Loucy (cell line): ENCODE data around the gene IGSF1.
"Not testable (repeated sequence)": the region's sequence is repeated elsewhere in the genome, so short reads cannot be mapped to it uniquely, and the experiment has no call there.

Source experiments
- H2AFZ ChIP-seq: fragments of 200-600 bp; sonication (generic); 2 replicates; pipeline ENCODE4 v1.6.0; 2016; ENCODE audit warnings: antibody characterized with exemption, mild to moderate bottlenecking, low read length, moderate library complexity
- H3F3A ChIP-seq: fragments of 200-600 bp; 2 replicates; pipeline ENCODE4 v1.6.0; 2016; ENCODE audit warnings: antibody characterized with exemption, low read depth, mild to moderate bottlenecking
- H3K27me3 ChIP-seq: fragments of 200-600 bp; sonication (generic); 2 replicates; pipeline ENCODE4 v1.6.1; 2014; ENCODE audit warnings: low read length, mild to moderate bottlenecking; ENCODE audit not compliant: insufficient read depth, poor library complexity, severe bottlenecking
- H3K36me3 ChIP-seq: fragments of 200-600 bp; sonication (generic); 2 replicates; pipeline ENCODE4 v1.6.1; 2016; ENCODE audit warnings: low read length; ENCODE audit not compliant: insufficient read depth
- H3K4me1 ChIP-seq: fragments of 200-600 bp; sonication (generic); 2 replicates; pipeline ENCODE4 v1.5.1; 2014; ENCODE audit warnings: low read length, mild to moderate bottlenecking; ENCODE audit not compliant: insufficient read depth, poor library complexity, severe bottlenecking
- H3K4me2 ChIP-seq: fragments of 200-600 bp; sonication (generic); 2 replicates; pipeline ENCODE4 v1.6.0; 2014; ENCODE audit warnings: antibody characterized with exemption, low read length, low read depth, mild to moderate bottlenecking; ENCODE audit not compliant: poor library complexity, severe bottlenecking
- H3K4me3 ChIP-seq: fragments of 200-600 bp; sonication (generic); 2 replicates; pipeline ENCODE4 v1.5.1; 2014; ENCODE audit warnings: low read length, mild to moderate bottlenecking, mixed read lengths; ENCODE audit not compliant: poor library complexity, severe bottlenecking
- H3K79me2 ChIP-seq: fragments of 200-600 bp; sonication (generic); 2 replicates; pipeline ENCODE4 v1.6.1; 2014; ENCODE audit warnings: low read length; ENCODE audit not compliant: insufficient read depth
- H3K9ac ChIP-seq: fragments of 200-600 bp; sonication (generic); 2 replicates; pipeline ENCODE4 v1.6.0; 2014; ENCODE audit warnings: mild to moderate bottlenecking, low read depth, low read length, moderate library complexity; ENCODE audit not compliant: poor library complexity, severe bottlenecking
- H3K9me2 ChIP-seq: fragments of 200-600 bp; sonication (generic); replicated peaks from 2 replicates; pipeline ENCODE4 v1.6.1; 2016; ENCODE audit warnings: low read depth, low read length, mixed read lengths
- H3K9me3 ChIP-seq: fragments of 200-600 bp; sonication (generic); 2 replicates; pipeline ENCODE4 v1.6.1; 2014; ENCODE audit warnings: mild to moderate bottlenecking, antibody characterized with exemption, low read length, low read depth; ENCODE audit not compliant: insufficient read depth
- H4K20me1 ChIP-seq: fragments of 200-600 bp; sonication (generic); 2 replicates; pipeline ENCODE4 v1.6.0; 2014; ENCODE audit warnings: antibody characterized with exemption, low read length, mild to moderate bottlenecking; ENCODE audit not compliant: insufficient read depth, poor library complexity, severe bottlenecking
- CTCF ChIP-seq: fragments of 200-600 bp; sonication (generic); conservative IDR thresholded peaks from 2 replicates; pipeline ENCODE4 v1.5.1; 2014; ENCODE audit warnings: mild to moderate bottlenecking, antibody characterized with exemption, low read length
- EZH2phosphoT487 ChIP-seq: fragments of 200-600 bp; IDR thresholded peaks from 2 replicates; pipeline ENCODE4 v1.6.1; 2018; ENCODE audit warnings: antibody characterized with exemption, mild to moderate bottlenecking, moderate library complexity, borderline replicate concordance

Gene IGSF1

GRCh38 chrX:131262200-131262599 is 26.9 kb downstream of the IGSF1 start:
- H2AFZ ChIP-seq = no peak overlapping the region
- no peaks in the 10 kb centered on the region for H3K4me1 ChIP-seq
- no peak overlapping the region for H3K4me3 ChIP-seq
- H3K9ac ChIP-seq = no peak overlapping the region
- no peaks in the 10 kb centered on the region for H3K27me3 ChIP-seq
- no peaks in the 10 kb centered on the region for H3K9me2 ChIP-seq
- no peaks in the 10 kb centered on the region for H3F3A ChIP-seq
- H3K9me3 ChIP-seq = no peaks in the 10 kb centered on the region
- TF ChIP-seq CTCF (no peak), EZH2phosphoT487 (no peak)
- no peaks in the 10 kb centered on the region for H3K79me2 ChIP-seq
- no peaks in the 10 kb centered on the region for H3K36me3 ChIP-seq
- H3K4me2 ChIP-seq = no peak overlapping the region
- no peaks in the 10 kb centered on the region for H4K20me1 ChIP-seq

GRCh38 chrX:131257367-131257766 is 31.7 kb downstream of the IGSF1 start:
- Histone ChIP-seq H3K9me3 (no peaks in the 10 kb centered on the region), H3K9me2 (no peaks in the 10 kb centered on the region), H4K20me1 (no peaks in the 10 kb centered on the region), H3K4me2 (no peak overlapping the region), H3K27me3 (no peaks in the 10 kb centered on the region), H3K9ac (no peak overlapping the region), H2AFZ (no peak overlapping the region), H3F3A (no peaks in the 10 kb centered on the region), H3K4me3 (no peak overlapping the region), H3K79me2 (no peaks in the 10 kb centered on the region), H3K4me1 (no peaks in the 10 kb centered on the region), H3K36me3 (no peaks in the 10 kb centered on the region)
- no peak for TF ChIP-seq CTCF
- no peak for TF ChIP-seq EZH2phosphoT487

- H3K27me3 ChIP-seq, H3K9me2 ChIP-seq, H3K4me3 ChIP-seq, H3K36me3 ChIP-seq, H4K20me1 ChIP-seq, H3K4me2 ChIP-seq, H2AFZ ChIP-seq, H3K79me2 ChIP-seq, H3K9ac ChIP-seq, H3F3A ChIP-seq, H3K9me3 ChIP-seq, H3K4me1 ChIP-seq: not testable (repeated sequence)
Measured at GRCh38 chrX:131250984-131251738, 37.9 kb downstream of the IGSF1 start.

- Histone ChIP-seq H3K4me2 (no peak overlapping the region), H4K20me1 (no peaks in the 10 kb centered on the region), H3F3A (no peaks in the 10 kb centered on the region), H3K4me3 (no peak overlapping the region), H3K9me2 (no peaks in the 10 kb centered on the region), H3K27me3 (no peaks in the 10 kb centered on the region), H3K79me2 (no peaks in the 10 kb centered on the region), H2AFZ (no peak overlapping the region), H3K9ac (no peak overlapping the region), H3K36me3 (no peaks in the 10 kb centered on the region), H3K4me1 (no peaks in the 10 kb centered on the region), H3K9me3 (no peaks in the 10 kb centered on the region)
- TF ChIP-seq CTCF = no peak
- no peak for TF ChIP-seq EZH2phosphoT487
Measured at GRCh38 chrX:131239057-131239456, 50.0 kb downstream of the IGSF1 start.
